Left lung (tissue), 10 donors: ENCODE data around the gene TPCN1. TPM values are rescaled to one million over a fixed set of nuclear protein-coding genes. Genes with fewer than 3 reads are reported as not detected.
A peak's percentile ranks its signal among the peaks of the same experiment; 100 is the strongest.

Source experiments
- ATAC-seq: fragments of 200-7000 bp; cut with Tn5 transposase; one replicate; pipeline ENCODE4 v1.9.1; 2020; ENCODE audit warnings: moderate library complexity
- DNase-seq, 4 donors: peaks; one replicate each; pipeline ENCODE4 v3.0.0-alpha.2; 2013 to 2020
- H3K27ac ChIP-seq, 2 donors: fragments of 200-600 bp; sonication (generic) in 1 of 2; one replicate each; pipeline versions ENCODE4 v1.5.0 to v1.8.0; 2020 to 2021
- H3K27me3 ChIP-seq, 2 donors: fragments of 200-600 bp; sonication (generic) in 1 of 2; one replicate each; pipeline versions ENCODE4 v1.5.0 to v1.8.0; 2020 to 2021
- H3K36me3 ChIP-seq, 2 donors: fragments of 200-600 bp; sonication (generic) in 1 of 2; one replicate each; pipeline versions ENCODE4 v1.5.0 to v1.8.0; 2020 to 2021
- H3K4me1 ChIP-seq, 2 donors: fragments of 200-600 bp; one replicate each; pipeline ENCODE4 v1.8.0; 2021
- H3K4me3 ChIP-seq, 2 donors: fragments of 200-600 bp; sonication (generic) in 1 of 2; one replicate each; pipeline versions ENCODE4 v1.5.0 to v1.8.0; 2020 to 2021; ENCODE audit warnings: mild to moderate bottlenecking in 1 of 2
- H3K9me3 ChIP-seq, 2 donors: fragments of 200-600 bp; sonication (generic) in 1 of 2; one replicate each; pipeline versions ENCODE4 v1.5.0 to v1.8.0; 2020 to 2021
- intact Hi-C, 2 donors: fragments of 100-400 bp; cut with DNase I; formaldehyde crosslinking; loops; one replicate each; pipeline versions ENCODE4 v1.11.2 to v1.14.2; 2022
- polyA plus RNA-seq, 6 donors: library from polyadenylated mRNA; unstranded; fragments of 120-200 nt; gene quantifications; one replicate each; pipeline ENCODE4 v1.2.1, GENCODE V29; 2013; ENCODE audit not compliant: insufficient read length in 6 of 6
- total RNA-seq, 2 donors: library from RNA; stranded (reverse); fragmentation: NEBNext Ultra II Directional; extraction: Animal tissue kit (Norgen Biotek cat#: 25700); gene quantifications; one replicate each; pipeline ENCODE4 v1.2.1, GENCODE V29; 2021
- TF ChIP-seq, protein P1 (sequence below), 2 donors: fragments of 200-600 bp; sonication (generic) in 1 of 2; IDR thresholded peaks; one replicate each; pipeline versions ENCODE4 v1.5.0 to v1.8.0; 2021; ENCODE audit warnings: antibody characterized with exemption in 2 of 2
- donor health status: DM: no; HTN: yes; CAD: no.
- donor health status: DM: no; HTN: no; CAD: no.

TPCN1 gene
- total and polyA plus RNA-seq, 8 donors = 24.7 to 54.1 (median 34.8) TPM

DNA sequence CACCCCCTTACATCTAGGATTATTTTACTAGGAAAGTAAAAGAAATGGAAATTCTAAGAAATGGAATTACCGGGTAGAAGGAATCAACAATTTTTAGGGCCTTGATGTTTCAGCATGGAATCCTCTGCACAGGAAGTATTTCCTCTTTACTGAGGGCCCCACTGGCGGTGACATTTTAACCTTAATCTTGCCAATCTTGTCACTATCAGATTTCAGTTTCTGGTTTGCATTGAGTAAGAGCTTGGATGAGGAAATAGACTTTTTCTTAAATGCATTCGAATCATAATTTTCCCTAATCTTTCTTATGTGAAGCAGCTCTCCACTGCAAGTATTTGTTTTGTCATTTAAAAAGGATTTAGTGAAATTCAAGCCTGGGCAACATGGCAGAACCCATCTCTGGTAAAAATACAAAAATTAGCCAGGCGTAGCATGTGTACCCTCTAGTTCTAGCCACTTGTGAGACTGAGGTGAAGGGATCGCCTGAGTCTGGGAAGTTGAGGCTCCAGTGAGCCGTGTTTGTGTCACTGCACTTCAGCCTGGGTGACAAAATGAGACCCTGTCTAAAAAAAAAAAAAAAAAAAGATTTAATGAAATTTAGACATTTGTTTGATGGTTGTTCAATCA lies 40.7 kb downstream of the TPCN1 start:
- DNase-seq (peak in 1 of 4 donors; percentile 24), ATAC-seq (no peak)
- intact Hi-C loops = no loop called here

DNA sequence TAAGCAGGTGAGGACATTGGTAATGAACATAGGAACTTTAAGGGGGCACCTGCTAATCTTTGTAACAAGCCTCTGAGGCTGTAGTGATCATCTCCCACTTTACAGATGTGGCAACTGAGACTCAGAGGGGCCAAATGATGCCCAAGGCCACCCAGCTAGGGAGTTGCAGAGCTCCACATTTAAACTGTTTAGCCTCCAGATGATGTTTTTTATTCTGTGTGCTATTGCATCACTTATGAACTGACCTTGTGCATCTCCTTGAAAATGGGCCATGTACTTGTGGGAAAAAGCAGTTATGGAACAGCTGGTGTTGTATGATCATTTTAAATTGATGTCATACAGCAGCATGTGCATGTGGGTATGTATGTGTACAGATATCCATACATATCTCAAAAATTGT lies 41.4 kb downstream of the TPCN1 start:
- no peaks in the 10 kb centered on the region for H3K9me3 ChIP-seq
- ATAC-seq = no peak
- H3K27me3 ChIP-seq = no peaks in the 10 kb centered on the region
- DNase-seq = peak in 1 of 4 donors; percentile 1
- H3K36me3 ChIP-seq = peaks cover 0 to 24% of the 10 kb centered on the region in 2 donors
- intact Hi-C loops = no loop called here
- TF ChIP-seq, protein P1, sequence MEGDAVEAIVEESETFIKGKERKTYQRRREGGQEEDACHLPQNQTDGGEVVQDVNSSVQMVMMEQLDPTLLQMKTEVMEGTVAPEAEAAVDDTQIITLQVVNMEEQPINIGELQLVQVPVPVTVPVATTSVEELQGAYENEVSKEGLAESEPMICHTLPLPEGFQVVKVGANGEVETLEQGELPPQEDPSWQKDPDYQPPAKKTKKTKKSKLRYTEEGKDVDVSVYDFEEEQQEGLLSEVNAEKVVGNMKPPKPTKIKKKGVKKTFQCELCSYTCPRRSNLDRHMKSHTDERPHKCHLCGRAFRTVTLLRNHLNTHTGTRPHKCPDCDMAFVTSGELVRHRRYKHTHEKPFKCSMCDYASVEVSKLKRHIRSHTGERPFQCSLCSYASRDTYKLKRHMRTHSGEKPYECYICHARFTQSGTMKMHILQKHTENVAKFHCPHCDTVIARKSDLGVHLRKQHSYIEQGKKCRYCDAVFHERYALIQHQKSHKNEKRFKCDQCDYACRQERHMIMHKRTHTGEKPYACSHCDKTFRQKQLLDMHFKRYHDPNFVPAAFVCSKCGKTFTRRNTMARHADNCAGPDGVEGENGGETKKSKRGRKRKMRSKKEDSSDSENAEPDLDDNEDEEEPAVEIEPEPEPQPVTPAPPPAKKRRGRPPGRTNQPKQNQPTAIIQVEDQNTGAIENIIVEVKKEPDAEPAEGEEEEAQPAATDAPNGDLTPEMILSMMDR (IDR thresholded peaks at IDR 0.05) = no peak
- peak overlapping the region in 1 of 2 donors; percentile 57 for H3K27ac ChIP-seq
- peaks cover 10 to 41% of the 10 kb centered on the region in 2 donors for H3K4me1 ChIP-seq
- no peak overlapping the region for H3K4me3 ChIP-seq

More for the DNA sequence above, 40.7 kb downstream of the TPCN1 start:
- Histone ChIP-seq H3K27me3 (no peaks in the 10 kb centered on the region), H3K4me1 (peaks cover 10 to 41% of the 10 kb centered on the region in 2 donors), H3K9me3 (no peaks in the 10 kb centered on the region), H3K27ac (peak overlapping the region in 1 of 2 donors; percentile 57), H3K36me3 (peaks cover 0 to 17% of the 10 kb centered on the region in 2 donors), H3K4me3 (no peak overlapping the region)
- TF ChIP-seq, protein P1 (IDR thresholded peaks at IDR 0.05) = no peak

DNA sequence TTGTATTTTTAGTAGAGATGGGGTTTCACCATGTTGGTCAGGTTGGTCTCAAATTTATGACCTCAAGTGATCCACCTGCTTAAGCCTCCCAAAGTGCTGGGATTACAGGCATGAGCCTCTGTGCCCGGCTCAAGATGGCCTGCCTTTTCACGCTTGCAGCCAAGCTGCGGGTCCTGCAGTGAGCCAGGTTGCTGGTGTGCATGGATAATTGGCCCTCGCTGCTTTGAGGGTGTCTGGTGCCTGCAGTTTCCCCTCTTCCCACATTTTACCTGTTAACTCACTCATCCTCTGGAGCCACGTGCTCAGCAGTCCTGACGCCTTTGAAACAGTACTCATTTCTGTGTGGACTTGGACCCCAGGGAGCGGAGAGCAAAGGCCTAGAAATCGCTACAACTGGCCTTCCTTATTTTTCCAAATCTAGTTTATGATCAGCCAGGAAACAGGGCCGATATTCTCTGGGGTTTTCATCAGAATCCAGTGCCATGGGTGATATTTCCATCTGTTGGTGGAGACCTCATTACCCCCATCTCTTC lies 42.2 kb downstream of the TPCN1 start:
- peaks cover 0 to 32% of the 10 kb centered on the region in 2 donors for H3K36me3 ChIP-seq
- ATAC-seq (no peak), DNase-seq (peak in 1 of 4 donors; percentile 10)
- H3K27me3 ChIP-seq = no peaks in the 10 kb centered on the region
- intact Hi-C loops = no loop called here
- TF ChIP-seq, protein P1 (IDR thresholded peaks at IDR 0.05) = no peak
- no peak overlapping the region for H3K4me3 ChIP-seq
- H3K27ac ChIP-seq = no peak overlapping the region
- peaks cover 10 to 41% of the 10 kb centered on the region in 2 donors for H3K4me1 ChIP-seq
- no peaks in the 10 kb centered on the region for H3K9me3 ChIP-seq

DNA sequence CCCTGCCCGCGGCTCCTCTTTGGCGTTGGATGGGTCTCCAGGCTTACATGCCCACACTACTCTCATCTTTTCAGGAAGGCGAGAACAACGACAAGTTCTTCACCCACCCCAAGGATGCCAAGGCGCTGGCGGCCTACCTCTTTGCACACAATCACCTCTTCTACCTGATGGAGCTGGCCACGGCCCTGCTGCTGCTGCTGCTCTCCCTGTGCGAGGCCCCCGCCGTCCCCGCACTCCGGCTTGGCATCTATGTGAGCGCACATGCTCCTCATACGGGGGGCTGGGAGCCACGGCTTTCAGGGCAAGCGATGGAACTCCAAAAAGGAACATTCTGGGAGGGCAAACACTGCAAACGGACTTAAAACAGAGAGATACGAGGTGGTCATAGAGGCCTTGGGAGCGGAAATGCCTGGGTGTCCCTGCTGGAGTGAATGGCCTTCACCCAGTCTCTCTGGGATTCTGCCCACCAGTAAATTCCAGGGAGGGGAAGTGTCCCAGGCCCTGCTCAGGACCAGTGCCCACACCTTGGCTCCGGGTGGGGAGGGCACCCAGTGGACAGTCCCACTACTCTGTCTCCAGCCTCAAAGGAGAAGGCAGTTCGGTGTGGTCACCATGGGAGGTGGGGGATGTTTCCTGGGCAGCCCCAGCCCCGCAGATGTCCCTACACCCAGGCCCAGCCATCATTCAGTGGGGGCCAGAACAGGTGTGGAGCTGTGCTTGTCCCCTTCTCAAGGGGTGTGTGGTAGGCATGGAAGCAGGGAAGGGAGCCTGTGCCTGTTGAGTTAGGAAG lies 45.0 kb downstream of the TPCN1 start:
- Histone ChIP-seq H3K9me3 (no peaks in the 10 kb centered on the region), H3K36me3 (peaks cover 0 to 58% of the 10 kb centered on the region in 2 donors), H3K4me3 (no peak overlapping the region), H3K27me3 (no peaks in the 10 kb centered on the region), H3K27ac (no peak overlapping the region), H3K4me1 (peaks cover under 1 to 22% of the 10 kb centered on the region in 2 donors)
- DNase-seq (no peak), ATAC-seq (no peak)
- TF ChIP-seq, protein P1 (IDR thresholded peaks at IDR 0.05) = no peak
- intact Hi-C loops = no loop called here

DNA sequence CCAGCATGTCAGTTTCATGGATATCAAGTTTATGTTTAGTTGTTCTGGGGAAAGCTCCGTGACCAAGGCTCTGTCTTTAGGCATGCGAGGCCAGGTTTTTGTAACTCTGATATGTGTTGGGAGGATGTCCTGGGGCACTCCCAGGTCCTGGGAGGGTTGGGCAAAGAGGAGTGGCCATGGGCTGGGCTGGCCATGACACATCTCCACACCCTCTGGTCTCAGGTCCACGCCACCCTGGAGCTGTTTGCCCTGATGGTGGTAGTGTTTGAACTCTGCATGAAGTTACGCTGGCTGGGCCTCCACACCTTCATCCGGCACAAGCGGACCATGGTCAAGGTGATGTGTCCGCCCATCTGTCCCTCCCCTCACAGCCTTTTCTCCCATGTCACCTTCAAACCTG lies 46.4 kb downstream of the TPCN1 start:
- TF ChIP-seq, protein P1 (IDR thresholded peaks at IDR 0.05) = no peak
- Histone ChIP-seq H3K4me1 (peaks cover 11 to 22% of the 10 kb centered on the region in 2 donors), H3K9me3 (no peaks in the 10 kb centered on the region), H3K4me3 (no peak overlapping the region), H3K27me3 (no peaks in the 10 kb centered on the region), H3K27ac (no peak overlapping the region), H3K36me3 (peaks cover 0 to 62% of the 10 kb centered on the region in 2 donors)
- no peak for DNase-seq
- no peak for ATAC-seq
- intact Hi-C loops = no loop called here
